HepG2 (cell line): ENCODE data around the gene SLC9A8. TPM values are rescaled to one million over a fixed set of nuclear protein-coding genes. Genes with fewer than 3 reads are reported as not detected.

ENCODE experiments used
- ARID5B ChIP-seq: IDR thresholded peaks from 2 replicates; pipeline ENCODE4 v1.4.0; 2020; ENCODE audit warnings: mild to moderate bottlenecking, missing genetic modification reagents
- CEBPG ChIP-seq: IDR thresholded peaks from 2 replicates; pipeline ENCODE4 v1.6.1; 2016
- HES4 ChIP-seq: sonication (generic); formaldehyde crosslinking; IDR thresholded peaks from 2 replicates; pipeline ENCODE4 v1.9.0; 2021; ENCODE audit warnings: mild to moderate bottlenecking, missing genetic modification reagents, borderline replicate concordance
- JUN ChIP-seq: sonication (generic); formaldehyde crosslinking; IDR thresholded peaks from 2 replicates; pipeline ENCODE4 v1.4.0; 2020; ENCODE audit warnings: mild to moderate bottlenecking, missing genetic modification reagents
- JUND ChIP-seq: sonication (generic); formaldehyde crosslinking; IDR thresholded peaks from 2 replicates; pipeline ENCODE4 v1.8.0; 2022; ENCODE audit warnings: mild to moderate bottlenecking, missing genetic modification reagents
- MTF1 ChIP-seq: sonication (generic); formaldehyde crosslinking; IDR thresholded peaks from 2 replicates; pipeline ENCODE4 v1.5.0; 2020; ENCODE audit warnings: missing genetic modification reagents
- RAD21 ChIP-seq: fragments of 450-650 bp; formaldehyde crosslinking; IDR thresholded peaks from 2 replicates; pipeline ENCODE4 v1.5.0; 2020; ENCODE audit warnings: mild to moderate bottlenecking
- SAFB2 ChIP-seq: sonication (generic); formaldehyde crosslinking; IDR thresholded peaks from 2 replicates; pipeline ENCODE4 v1.5.1; 2020; ENCODE audit warnings: missing genetic modification reagents, low read depth, mild to moderate bottlenecking, borderline replicate concordance
- SSRP1 ChIP-seq: IDR thresholded peaks from 2 replicates; pipeline ENCODE4 v1.6.1; 2016; ENCODE audit warnings: control low read depth
- TBX3 ChIP-seq: fragments of 450-650 bp; IDR thresholded peaks from 2 replicates; pipeline ENCODE4 v1.6.1; 2017; ENCODE audit warnings: antibody characterized with exemption, mild to moderate bottlenecking, inconsistent platforms, borderline replicate concordance
- TEAD3 ChIP-seq: optimal IDR thresholded peaks from 2 replicates; pipeline ENCODE3; 2016; ENCODE audit warnings: borderline replicate concordance
- ZMYM4 ChIP-seq: sonication (generic); formaldehyde crosslinking; IDR thresholded peaks from 2 replicates; pipeline ENCODE4 v1.8.1; 2023; ENCODE audit warnings: mild to moderate bottlenecking, missing genetic modification reagents
- ZNF230 ChIP-seq: sonication (generic); formaldehyde crosslinking; IDR thresholded peaks from 2 replicates; pipeline ENCODE4 v1.4.0; 2020; ENCODE audit warnings: mild to moderate bottlenecking, missing genetic modification reagents
- ZNF609 ChIP-seq: sonication (generic); formaldehyde crosslinking; IDR thresholded peaks from 2 replicates; pipeline ENCODE4 v1.4.0; 2020; ENCODE audit warnings: mild to moderate bottlenecking, missing genetic modification reagents, borderline replicate concordance
- polyA plus RNA-seq, 8 experiments: library from polyadenylated mRNA; depleted of rRNA in 3 of 8; stranded (reverse) in 7 of 8; unstranded in 1 of 8; fragments of >200 nt; fragmentation: Illumina TruSeq in 4 of 8; extraction: Trizol in 4 of 8; gene quantifications; 2 replicates each; pipeline versions ENCODE4 v1.2.1 to v1.2.3, GENCODE V29; 2011 to 2016; ENCODE audit warnings: low read depth in 4 of 8, missing spikeins in 1 of 8, mixed read lengths in 1 of 8; ENCODE audit not compliant: insufficient read depth in 1 of 8
- total RNA-seq, 5 experiments: library from RNA; depleted of rRNA; stranded (reverse); fragments of >200 nt; fragmentation: Illumina TruSeq; extraction: Trizol; gene quantifications; 2 replicates each; pipeline ENCODE4 v1.2.3, GENCODE V29; 2016; ENCODE audit warnings: low read depth in 1 of 5
- TF ChIP-seq, protein P1 (sequence below): sonication (generic); formaldehyde crosslinking; IDR thresholded peaks from 2 replicates; pipeline ENCODE4 v1.5.1; 2020; ENCODE audit warnings: mild to moderate bottlenecking, missing genetic modification reagents, moderate library complexity

Gene SLC9A8
- total and polyA plus RNA-seq, 2 of the 13 experiments (the other 11 are each of a cell fraction or from before 2014, with no cell fraction given) = 4.1 to 7.4 TPM

- TF ChIP-seq, protein P1, sequence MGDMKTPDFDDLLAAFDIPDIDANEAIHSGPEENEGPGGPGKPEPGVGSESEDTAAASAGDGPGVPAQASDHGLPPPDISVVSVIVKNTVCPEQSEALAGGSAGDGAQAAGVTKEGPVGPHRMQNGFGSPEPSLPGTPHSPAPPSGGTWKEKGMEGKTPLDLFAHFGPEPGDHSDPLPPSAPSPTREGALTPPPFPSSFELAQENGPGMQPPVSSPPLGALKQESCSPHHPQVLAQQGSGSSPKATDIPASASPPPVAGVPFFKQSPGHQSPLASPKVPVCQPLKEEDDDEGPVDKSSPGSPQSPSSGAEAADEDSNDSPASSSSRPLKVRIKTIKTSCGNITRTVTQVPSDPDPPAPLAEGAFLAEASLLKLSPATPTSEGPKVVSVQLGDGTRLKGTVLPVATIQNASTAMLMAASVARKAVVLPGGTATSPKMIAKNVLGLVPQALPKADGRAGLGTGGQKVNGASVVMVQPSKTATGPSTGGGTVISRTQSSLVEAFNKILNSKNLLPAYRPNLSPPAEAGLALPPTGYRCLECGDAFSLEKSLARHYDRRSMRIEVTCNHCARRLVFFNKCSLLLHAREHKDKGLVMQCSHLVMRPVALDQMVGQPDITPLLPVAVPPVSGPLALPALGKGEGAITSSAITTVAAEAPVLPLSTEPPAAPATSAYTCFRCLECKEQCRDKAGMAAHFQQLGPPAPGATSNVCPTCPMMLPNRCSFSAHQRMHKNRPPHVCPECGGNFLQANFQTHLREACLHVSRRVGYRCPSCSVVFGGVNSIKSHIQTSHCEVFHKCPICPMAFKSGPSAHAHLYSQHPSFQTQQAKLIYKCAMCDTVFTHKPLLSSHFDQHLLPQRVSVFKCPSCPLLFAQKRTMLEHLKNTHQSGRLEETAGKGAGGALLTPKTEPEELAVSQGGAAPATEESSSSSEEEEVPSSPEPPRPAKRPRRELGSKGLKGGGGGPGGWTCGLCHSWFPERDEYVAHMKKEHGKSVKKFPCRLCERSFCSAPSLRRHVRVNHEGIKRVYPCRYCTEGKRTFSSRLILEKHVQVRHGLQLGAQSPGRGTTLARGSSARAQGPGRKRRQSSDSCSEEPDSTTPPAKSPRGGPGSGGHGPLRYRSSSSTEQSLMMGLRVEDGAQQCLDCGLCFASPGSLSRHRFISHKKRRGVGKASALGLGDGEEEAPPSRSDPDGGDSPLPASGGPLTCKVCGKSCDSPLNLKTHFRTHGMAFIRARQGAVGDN (CRISPR knock-in tag) = peak; percentile 83
- TF ChIP-seq TBX3 (0 out of 2 replicates have a peak, but pooled peaks have one; percentile 25), ZMYM4 (CRISPR knock-in tag) (peak; percentile 94), MTF1 (CRISPR knock-in tag) (no peak), JUND (CRISPR knock-in tag) (0 out of 2 replicates have a peak, but pooled peaks have one; percentile 29), ARID5B (CRISPR knock-in tag) (peak; percentile 14; the same call in 1 of the 2 replicates), ZNF230 (CRISPR knock-in tag) (0 out of 2 replicates have a peak, but pooled peaks have one; percentile 7), SSRP1 (CRISPR knock-in tag) (no peak), ZNF609 (CRISPR knock-in tag) (peak; percentile 55; the same call in 1 of the 2 replicates), CEBPG (peak; percentile 18; the same call in 1 of the 2 replicates), JUN (0 out of 2 replicates have a peak, but pooled peaks have one; percentile 17), TEAD3 (CRISPR knock-in tag) (peak; percentile 35), RAD21 (0 out of 2 replicates have a peak, but pooled peaks have one; percentile 28), SAFB2 (peak; percentile 70; the same call in 1 of the 2 replicates), HES4 (0 out of 2 replicates have a peak, but pooled peaks have one; percentile 56)
Observed at GRCh38 chr20:49831022-49831769, 18.6 kb downstream of the SLC9A8 start (continued).
